Measurements from ENCODE around the gene GLI1.

- TF ChIP-seq MAX (IDR thresholded peaks at IDR 0.05) (no peak), CREB1 (IDR thresholded peaks at IDR 0.05; ENCODE audit: low read depth) (no peak), NFIC (IDR thresholded peaks at IDR 0.05) (no peak), ZBTB7A (IDR thresholded peaks at IDR 0.05; ENCODE audit: low read depth) (no peak), EP300 (IDR thresholded peaks at IDR 0.05; ENCODE audit: borderline replicate concordance) (no peak), REST (IDR thresholded peaks at IDR 0.05; ENCODE audit: low read depth) (no peak), CEBPB (IDR thresholded peaks at IDR 0.05) (no peak), USF1 (IDR thresholded peaks at IDR 0.05) (no peak)
These were observed 40.1 kb upstream of the GLI1 start for GRCh38 chr12:57419495-57419894.
